ENCODE results near the gene NPAS1. TPM values are rescaled to one million over a fixed set of nuclear protein-coding genes. Genes with fewer than 3 reads are reported as not detected.

The NPAS1 gene
- total and polyA plus RNA-seq, 2 experiments from 2014 or later = 5.6 to 9.8 TPM

- ATAC-seq = no peak
- no peaks in the 10 kb centered on the region for H3K27me3 ChIP-seq (ENCODE audit: insufficient read depth)
- no peaks in the 10 kb centered on the region for H3K9me2 ChIP-seq (ENCODE audit: insufficient read depth)
- TF ChIP-seq JUNB (IDR thresholded peaks at IDR 0.05; ENCODE audit: unreplicated experiment) = no peak
- TF ChIP-seq, protein P1, sequence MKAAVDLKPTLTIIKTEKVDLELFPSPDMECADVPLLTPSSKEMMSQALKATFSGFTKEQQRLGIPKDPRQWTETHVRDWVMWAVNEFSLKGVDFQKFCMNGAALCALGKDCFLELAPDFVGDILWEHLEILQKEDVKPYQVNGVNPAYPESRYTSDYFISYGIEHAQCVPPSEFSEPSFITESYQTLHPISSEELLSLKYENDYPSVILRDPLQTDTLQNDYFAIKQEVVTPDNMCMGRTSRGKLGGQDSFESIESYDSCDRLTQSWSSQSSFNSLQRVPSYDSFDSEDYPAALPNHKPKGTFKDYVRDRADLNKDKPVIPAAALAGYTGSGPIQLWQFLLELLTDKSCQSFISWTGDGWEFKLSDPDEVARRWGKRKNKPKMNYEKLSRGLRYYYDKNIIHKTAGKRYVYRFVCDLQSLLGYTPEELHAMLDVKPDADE (IDR thresholded peaks at IDR 0.05) = no peak
- TF ChIP-seq ZNF331 (CRISPR knock-in tag; IDR thresholded peaks at IDR 0.05; ENCODE audit: low read depth) = no peak
- TF ChIP-seq ZNF114 (CRISPR knock-in tag; IDR thresholded peaks at IDR 0.05) = no peak
- no peak for TF ChIP-seq EZH2 (IDR thresholded peaks at IDR 0.05; ENCODE audit: low read depth, unreplicated experiment)
- TF ChIP-seq EZH2phosphoT487 (IDR thresholded peaks at IDR 0.05; ENCODE audit: unreplicated experiment) = no peak
- TF ChIP-seq, protein P2, sequence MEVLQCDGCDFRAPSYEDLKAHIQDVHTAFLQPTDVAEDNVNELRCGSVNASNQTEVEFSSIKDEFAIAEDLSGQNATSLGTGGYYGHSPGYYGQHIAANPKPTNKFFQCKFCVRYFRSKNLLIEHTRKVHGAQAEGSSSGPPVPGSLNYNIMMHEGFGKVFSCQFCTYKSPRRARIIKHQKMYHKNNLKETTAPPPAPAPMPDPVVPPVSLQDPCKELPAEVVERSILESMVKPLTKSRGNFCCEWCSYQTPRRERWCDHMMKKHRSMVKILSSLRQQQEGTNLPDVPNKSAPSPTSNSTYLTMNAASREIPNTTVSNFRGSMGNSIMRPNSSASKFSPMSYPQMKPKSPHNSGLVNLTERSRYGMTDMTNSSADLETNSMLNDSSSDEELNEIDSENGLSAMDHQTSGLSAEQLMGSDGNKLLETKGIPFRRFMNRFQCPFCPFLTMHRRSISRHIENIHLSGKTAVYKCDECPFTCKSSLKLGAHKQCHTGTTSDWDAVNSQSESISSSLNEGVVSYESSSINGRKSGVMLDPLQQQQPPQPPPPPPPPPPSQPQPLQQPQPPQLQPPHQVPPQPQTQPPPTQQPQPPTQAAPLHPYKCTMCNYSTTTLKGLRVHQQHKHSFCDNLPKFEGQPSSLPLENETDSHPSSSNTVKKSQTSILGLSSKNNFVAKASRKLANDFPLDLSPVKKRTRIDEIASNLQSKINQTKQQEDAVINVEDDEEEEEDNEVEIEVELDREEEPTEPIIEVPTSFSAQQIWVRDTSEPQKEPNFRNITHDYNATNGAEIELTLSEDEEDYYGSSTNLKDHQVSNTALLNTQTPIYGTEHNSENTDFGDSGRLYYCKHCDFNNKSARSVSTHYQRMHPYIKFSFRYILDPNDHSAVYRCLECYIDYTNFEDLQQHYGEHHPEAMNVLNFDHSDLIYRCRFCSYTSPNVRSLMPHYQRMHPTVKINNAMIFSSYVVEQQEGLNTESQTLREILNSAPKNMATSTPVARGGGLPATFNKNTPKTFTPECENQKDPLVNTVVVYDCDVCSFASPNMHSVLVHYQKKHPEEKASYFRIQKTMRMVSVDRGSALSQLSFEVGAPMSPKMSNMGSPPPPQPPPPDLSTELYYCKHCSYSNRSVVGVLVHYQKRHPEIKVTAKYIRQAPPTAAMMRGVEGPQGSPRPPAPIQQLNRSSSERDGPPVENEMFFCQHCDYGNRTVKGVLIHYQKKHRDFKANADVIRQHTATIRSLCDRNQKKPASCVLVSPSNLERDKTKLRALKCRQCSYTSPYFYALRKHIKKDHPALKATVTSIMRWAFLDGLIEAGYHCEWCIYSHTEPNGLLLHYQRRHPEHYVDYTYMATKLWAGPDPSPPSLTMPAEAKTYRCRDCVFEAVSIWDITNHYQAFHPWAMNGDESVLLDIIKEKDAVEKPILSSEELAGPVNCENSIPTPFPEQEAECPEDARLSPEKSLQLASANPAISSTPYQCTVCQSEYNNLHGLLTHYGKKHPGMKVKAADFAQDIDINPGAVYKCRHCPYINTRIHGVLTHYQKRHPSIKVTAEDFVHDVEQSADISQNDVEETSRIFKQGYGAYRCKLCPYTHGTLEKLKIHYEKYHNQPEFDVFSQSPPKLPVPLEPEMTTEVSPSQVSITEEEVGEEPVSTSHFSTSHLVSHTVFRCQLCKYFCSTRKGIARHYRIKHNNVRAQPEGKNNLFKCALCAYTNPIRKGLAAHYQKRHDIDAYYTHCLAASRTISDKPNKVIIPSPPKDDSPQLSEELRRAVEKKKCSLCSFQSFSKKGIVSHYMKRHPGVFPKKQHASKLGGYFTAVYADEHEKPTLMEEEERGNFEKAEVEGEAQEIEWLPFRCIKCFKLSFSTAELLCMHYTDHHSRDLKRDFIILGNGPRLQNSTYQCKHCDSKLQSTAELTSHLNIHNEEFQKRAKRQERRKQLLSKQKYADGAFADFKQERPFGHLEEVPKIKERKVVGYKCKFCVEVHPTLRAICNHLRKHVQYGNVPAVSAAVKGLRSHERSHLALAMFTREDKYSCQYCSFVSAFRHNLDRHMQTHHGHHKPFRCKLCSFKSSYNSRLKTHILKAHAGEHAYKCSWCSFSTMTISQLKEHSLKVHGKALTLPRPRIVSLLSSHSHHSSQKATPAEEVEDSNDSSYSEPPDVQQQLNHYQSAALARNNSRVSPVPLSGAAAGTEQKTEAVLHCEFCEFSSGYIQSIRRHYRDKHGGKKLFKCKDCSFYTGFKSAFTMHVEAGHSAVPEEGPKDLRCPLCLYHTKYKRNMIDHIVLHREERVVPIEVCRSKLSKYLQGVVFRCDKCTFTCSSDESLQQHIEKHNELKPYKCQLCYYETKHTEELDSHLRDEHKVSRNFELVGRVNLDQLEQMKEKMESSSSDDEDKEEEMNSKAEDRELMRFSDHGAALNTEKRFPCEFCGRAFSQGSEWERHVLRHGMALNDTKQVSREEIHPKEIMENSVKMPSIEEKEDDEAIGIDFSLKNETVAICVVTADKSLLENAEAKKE (CRISPR knock-in tag; IDR thresholded peaks at IDR 0.05) = no peak
- no peak for TF ChIP-seq STAT1 (IDR thresholded peaks at IDR 0.05; ENCODE audit: unreplicated experiment)
- H3K27ac Mint-ChIP-seq = no peak overlapping the region
- 0 out of 2 replicates have a peak, but pooled peaks cover 2% of the 10 kb centered on the region for H3F3A ChIP-seq (replicated peaks; ENCODE audit: low read depth)
- no peaks in the 10 kb centered on the region for H3K9me3 Mint-ChIP-seq
- H3K79me2 ChIP-seq (replicated peaks; ENCODE audit: insufficient read depth) = peaks cover 7% of the 10 kb centered on the region; the same call in 1 of the 2 replicates
- H3K36me3 Mint-ChIP-seq (ENCODE audit: low read depth) = peaks cover 64% of the 10 kb centered on the region
- H3K4me1 ChIP-seq (ENCODE audit: insufficient read depth) = no peaks in the 10 kb centered on the region
- H3K36me3 ChIP-seq (ENCODE audit: insufficient read depth) = peaks cover 6% of the 10 kb centered on the region; the same call in 1 of the 2 replicates
- H2AFZ ChIP-seq = no peak overlapping the region
- peaks cover 17% of the 10 kb centered on the region for H3K27me3 Mint-ChIP-seq (ENCODE audit: insufficient read depth, low read depth, poor library complexity)
- H3K27ac ChIP-seq (ENCODE audit: low read depth) = no peak overlapping the region
- H3K4me3 Mint-ChIP-seq = no peak overlapping the region
- no peaks in the 10 kb centered on the region; the same call in 2 of the 3 replicates for H3K4me1 Mint-ChIP-seq
- no peak for DNase-seq (ENCODE audit: low spot score)
- H3K4me2 ChIP-seq = no peak overlapping the region
- no peak overlapping the region for H3K4me3 ChIP-seq
- H4K20me1 ChIP-seq (replicated peaks; ENCODE audit: insufficient read depth) = peaks cover 32% of the 10 kb centered on the region
These were observed 50.2 kb downstream of the NPAS1 start for GRCh38 chr19:47069795-47070194.

Measured in GM23338 (cell line).